A673 (cell line): ENCODE results near the gene TBC1D22A.

ENCODE experiments used
- EZH2 ChIP-seq: fragments of 200-600 bp; sonication (generic); IDR thresholded peaks from 2 replicates; pipeline ENCODE4 v1.6.1; 2017; ENCODE audit warnings: borderline replicate concordance, low read depth, mild to moderate bottlenecking, mixed read lengths, antibody characterized with exemption, low read length; ENCODE audit not compliant: poor library complexity, severe bottlenecking
- TF ChIP-seq, protein P1 (sequence below): fragments of 300-800, 200-600 bp; sonication (generic); conservative IDR thresholded peaks from 2 replicates; pipeline ENCODE4 v1.5.1; 2017; ENCODE audit warnings: low read depth, mild to moderate bottlenecking, antibody characterized with exemption, low read length, moderate library complexity, mixed read lengths

DNA sequence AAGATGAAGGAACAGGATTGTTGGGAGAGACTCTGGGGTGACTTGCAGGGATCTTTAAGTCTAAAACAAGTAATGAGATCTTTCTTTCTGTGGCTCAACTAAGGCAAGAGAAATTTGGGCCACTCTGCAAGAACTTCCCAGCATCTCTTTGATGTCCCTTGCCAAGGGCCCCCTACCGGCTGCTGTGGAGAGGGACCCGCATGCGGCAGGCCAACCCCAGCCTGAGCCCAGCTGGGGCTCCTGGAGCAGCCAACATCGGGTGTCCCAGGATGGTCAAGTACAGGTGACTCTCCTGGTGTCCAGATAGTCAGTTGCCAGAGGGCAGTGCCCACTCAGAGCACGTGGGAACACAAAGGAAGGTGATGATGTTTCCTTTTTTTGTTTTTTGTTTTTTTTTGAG lies 363.2 kb downstream of the TBC1D22A start:
- TF ChIP-seq, protein P1, sequence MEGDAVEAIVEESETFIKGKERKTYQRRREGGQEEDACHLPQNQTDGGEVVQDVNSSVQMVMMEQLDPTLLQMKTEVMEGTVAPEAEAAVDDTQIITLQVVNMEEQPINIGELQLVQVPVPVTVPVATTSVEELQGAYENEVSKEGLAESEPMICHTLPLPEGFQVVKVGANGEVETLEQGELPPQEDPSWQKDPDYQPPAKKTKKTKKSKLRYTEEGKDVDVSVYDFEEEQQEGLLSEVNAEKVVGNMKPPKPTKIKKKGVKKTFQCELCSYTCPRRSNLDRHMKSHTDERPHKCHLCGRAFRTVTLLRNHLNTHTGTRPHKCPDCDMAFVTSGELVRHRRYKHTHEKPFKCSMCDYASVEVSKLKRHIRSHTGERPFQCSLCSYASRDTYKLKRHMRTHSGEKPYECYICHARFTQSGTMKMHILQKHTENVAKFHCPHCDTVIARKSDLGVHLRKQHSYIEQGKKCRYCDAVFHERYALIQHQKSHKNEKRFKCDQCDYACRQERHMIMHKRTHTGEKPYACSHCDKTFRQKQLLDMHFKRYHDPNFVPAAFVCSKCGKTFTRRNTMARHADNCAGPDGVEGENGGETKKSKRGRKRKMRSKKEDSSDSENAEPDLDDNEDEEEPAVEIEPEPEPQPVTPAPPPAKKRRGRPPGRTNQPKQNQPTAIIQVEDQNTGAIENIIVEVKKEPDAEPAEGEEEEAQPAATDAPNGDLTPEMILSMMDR, result peak; percentile 51
- no peak for TF ChIP-seq EZH2
